Measurements from ENCODE around the gene CFAP410. TPM values are rescaled to one million over a fixed set of nuclear protein-coding genes. Genes with fewer than 3 reads are reported as not detected.

Gene CFAP410
- total RNA-seq, 2 donors from 2014 or later = 33.1 to 35.7 TPM

DNA sequence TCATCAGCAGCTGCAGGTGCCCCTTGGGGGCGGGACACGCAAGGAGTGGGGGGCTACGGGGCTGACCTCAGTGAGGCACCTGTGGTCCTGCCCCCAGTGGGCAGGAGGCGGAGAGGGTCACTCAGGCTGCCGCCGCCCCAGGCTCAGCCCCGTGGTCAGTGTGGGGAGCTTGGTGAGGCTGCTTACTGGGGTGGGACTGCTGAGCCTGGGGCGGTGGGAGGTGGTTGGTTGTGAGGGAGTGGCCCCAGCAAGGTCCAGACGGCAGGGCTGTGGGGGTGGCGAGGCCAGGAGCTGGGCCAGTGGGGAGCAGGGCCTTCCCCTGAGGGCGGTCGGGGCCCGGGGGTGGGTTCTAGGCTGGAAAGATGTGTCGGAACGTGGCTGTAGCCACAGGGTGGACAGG lies 25.1 kb downstream of the CFAP410 start:
- Mint-ChIP-seq H3K9me3 (no peaks in the 10 kb centered on the region), H3K4me3 (no peak overlapping the region), H3K27ac (no peak overlapping the region), H3K4me1 (no peaks in the 10 kb centered on the region), H3K27me3 (ENCODE audit: insufficient read depth) (no peaks in the 10 kb centered on the region), H3K36me3 (ENCODE audit: low read depth) (peaks cover 18% of the 10 kb centered on the region)
- Histone ChIP-seq H3K4me3 (ENCODE audit: low read length) (no peak overlapping the region), H3K9ac (ENCODE audit: extremely low read depth, low read length, poor library complexity, severe bottlenecking) (no peak overlapping the region), H3K4me1 (ENCODE audit: control insufficient read depth, insufficient read depth, low read length) (no peaks in the 10 kb centered on the region), H3K36me3 (ENCODE audit: control insufficient read depth, insufficient read depth, low read length) (peaks cover 44% of the 10 kb centered on the region), H3K9me3 (ENCODE audit: control insufficient read depth, low read length) (no peaks in the 10 kb centered on the region), H3K27ac (ENCODE audit: low read depth, low read length) (no peak overlapping the region), H3K27me3 (ENCODE audit: control insufficient read depth, insufficient read depth, low read length, poor library complexity, severe bottlenecking) (no peaks in the 10 kb centered on the region)
- TF ChIP-seq, protein P1, sequence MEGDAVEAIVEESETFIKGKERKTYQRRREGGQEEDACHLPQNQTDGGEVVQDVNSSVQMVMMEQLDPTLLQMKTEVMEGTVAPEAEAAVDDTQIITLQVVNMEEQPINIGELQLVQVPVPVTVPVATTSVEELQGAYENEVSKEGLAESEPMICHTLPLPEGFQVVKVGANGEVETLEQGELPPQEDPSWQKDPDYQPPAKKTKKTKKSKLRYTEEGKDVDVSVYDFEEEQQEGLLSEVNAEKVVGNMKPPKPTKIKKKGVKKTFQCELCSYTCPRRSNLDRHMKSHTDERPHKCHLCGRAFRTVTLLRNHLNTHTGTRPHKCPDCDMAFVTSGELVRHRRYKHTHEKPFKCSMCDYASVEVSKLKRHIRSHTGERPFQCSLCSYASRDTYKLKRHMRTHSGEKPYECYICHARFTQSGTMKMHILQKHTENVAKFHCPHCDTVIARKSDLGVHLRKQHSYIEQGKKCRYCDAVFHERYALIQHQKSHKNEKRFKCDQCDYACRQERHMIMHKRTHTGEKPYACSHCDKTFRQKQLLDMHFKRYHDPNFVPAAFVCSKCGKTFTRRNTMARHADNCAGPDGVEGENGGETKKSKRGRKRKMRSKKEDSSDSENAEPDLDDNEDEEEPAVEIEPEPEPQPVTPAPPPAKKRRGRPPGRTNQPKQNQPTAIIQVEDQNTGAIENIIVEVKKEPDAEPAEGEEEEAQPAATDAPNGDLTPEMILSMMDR (conservative IDR thresholded peaks at IDR 0.05) = no peak
- WGBS, 2 experiments (ENCODE audit: insufficient coverage in 1 of 2, insufficient read length in 1 of 2) = 90 to 93% methylated on average over 11 to 15 of the region's 15 CpGs
- DNase-seq = no peak

DNA sequence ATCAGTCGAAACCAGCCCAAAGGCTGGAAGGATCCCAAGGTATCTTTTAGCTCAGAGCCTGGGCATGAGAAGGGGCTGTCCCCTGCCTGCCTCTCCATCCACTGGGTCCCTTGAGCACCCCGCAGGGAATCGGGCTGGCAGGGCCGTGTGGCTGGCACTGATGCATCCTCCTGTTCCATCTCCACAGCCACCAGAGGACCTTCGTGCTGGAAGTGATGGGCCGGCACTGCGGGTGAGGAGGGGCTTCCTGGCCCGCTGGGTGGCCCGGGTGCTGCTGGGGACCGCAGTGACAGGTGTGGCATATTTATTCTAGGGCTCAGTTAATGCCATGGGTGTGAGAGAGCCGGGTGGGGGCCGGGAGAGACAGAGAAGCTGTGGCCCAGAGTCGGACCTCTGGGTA lies 25.7 kb downstream of the CFAP410 start:
- H3K4me1 ChIP-seq (ENCODE audit: control insufficient read depth, insufficient read depth, low read length) = no peaks in the 10 kb centered on the region
- no peak overlapping the region for H3K27ac Mint-ChIP-seq
- no peak overlapping the region for H3K9ac ChIP-seq (ENCODE audit: extremely low read depth, low read length, poor library complexity, severe bottlenecking)
- no peaks in the 10 kb centered on the region for H3K27me3 Mint-ChIP-seq (ENCODE audit: insufficient read depth)
- peaks cover 48% of the 10 kb centered on the region for H3K36me3 ChIP-seq (ENCODE audit: control insufficient read depth, insufficient read depth, low read length)
- peaks cover 17% of the 10 kb centered on the region for H3K36me3 Mint-ChIP-seq (ENCODE audit: low read depth)
- H3K4me3 ChIP-seq (ENCODE audit: low read length) = no peak overlapping the region
- 81 to 96% methylated on average over 3 to 13 of the region's 13 CpGs for WGBS, 2 experiments (ENCODE audit: insufficient coverage in 1 of 2, insufficient read length in 1 of 2)
- no peaks in the 10 kb centered on the region for H3K27me3 ChIP-seq (ENCODE audit: control insufficient read depth, insufficient read depth, low read length, poor library complexity, severe bottlenecking)
- no peaks in the 10 kb centered on the region for H3K9me3 Mint-ChIP-seq
- no peak overlapping the region for H3K27ac ChIP-seq (ENCODE audit: low read depth, low read length)
- H3K9me3 ChIP-seq (ENCODE audit: control insufficient read depth, low read length) = no peaks in the 10 kb centered on the region
- TF ChIP-seq, protein P1 (conservative IDR thresholded peaks at IDR 0.05) = no peak
- no peaks in the 10 kb centered on the region for H3K4me1 Mint-ChIP-seq
- no peak overlapping the region for H3K4me3 Mint-ChIP-seq
- no peak for DNase-seq

DNA sequence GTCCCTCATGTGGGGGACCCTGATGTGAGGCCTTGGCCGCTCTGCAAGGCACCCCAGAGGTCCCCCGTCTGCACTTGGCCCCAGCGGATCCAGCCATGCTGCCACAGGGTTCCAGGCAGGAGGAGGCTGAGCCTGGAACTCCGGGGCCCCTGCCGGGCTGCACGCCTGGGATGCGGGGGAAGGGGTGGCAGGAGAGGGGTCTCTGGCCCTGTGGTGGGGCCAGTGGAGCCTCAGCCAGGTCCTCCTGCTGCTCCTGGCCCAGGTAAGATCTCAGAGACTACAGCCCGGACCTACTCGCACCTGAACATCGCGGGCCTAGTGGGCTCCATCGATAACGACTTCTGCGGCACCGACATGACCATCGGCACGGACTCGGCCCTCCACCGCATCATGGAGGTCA lies 26.5 kb downstream of the CFAP410 start:
- Mint-ChIP-seq H3K27me3 (ENCODE audit: insufficient read depth) (no peaks in the 10 kb centered on the region), H3K36me3 (ENCODE audit: low read depth) (peaks cover 24% of the 10 kb centered on the region), H3K4me1 (no peaks in the 10 kb centered on the region), H3K4me3 (no peak overlapping the region), H3K27ac (no peak overlapping the region), H3K9me3 (no peaks in the 10 kb centered on the region)
- peaks cover 48% of the 10 kb centered on the region for H3K36me3 ChIP-seq (ENCODE audit: control insufficient read depth, insufficient read depth, low read length)
- TF ChIP-seq, protein P1 (conservative IDR thresholded peaks at IDR 0.05) = no peak
- no peaks in the 10 kb centered on the region for H3K9me3 ChIP-seq (ENCODE audit: control insufficient read depth, low read length)
- WGBS, 2 experiments (ENCODE audit: insufficient coverage in 1 of 2, insufficient read length in 1 of 2) = 97 to 99% methylated on average over 12 to 19 of the region's 19 CpGs
- DNase-seq = no peak
- H3K4me1 ChIP-seq (ENCODE audit: control insufficient read depth, insufficient read depth, low read length) = no peaks in the 10 kb centered on the region
- no peaks in the 10 kb centered on the region for H3K27me3 ChIP-seq (ENCODE audit: control insufficient read depth, insufficient read depth, low read length, poor library complexity, severe bottlenecking)
- no peak overlapping the region for H3K4me3 ChIP-seq (ENCODE audit: low read length)
- no peak overlapping the region for H3K27ac ChIP-seq (ENCODE audit: low read depth, low read length)
- H3K9ac ChIP-seq (ENCODE audit: extremely low read depth, low read length, poor library complexity, severe bottlenecking) = no peak overlapping the region
